ENCODE data around the gene NFATC1. TPM values are rescaled to one million over a fixed set of nuclear protein-coding genes. Genes with fewer than 3 reads are reported as not detected.

The NFATC1 gene
- total and polyA plus RNA-seq, 2 experiments from 2014 or later = 7.5 to 9.8 TPM

DNA sequence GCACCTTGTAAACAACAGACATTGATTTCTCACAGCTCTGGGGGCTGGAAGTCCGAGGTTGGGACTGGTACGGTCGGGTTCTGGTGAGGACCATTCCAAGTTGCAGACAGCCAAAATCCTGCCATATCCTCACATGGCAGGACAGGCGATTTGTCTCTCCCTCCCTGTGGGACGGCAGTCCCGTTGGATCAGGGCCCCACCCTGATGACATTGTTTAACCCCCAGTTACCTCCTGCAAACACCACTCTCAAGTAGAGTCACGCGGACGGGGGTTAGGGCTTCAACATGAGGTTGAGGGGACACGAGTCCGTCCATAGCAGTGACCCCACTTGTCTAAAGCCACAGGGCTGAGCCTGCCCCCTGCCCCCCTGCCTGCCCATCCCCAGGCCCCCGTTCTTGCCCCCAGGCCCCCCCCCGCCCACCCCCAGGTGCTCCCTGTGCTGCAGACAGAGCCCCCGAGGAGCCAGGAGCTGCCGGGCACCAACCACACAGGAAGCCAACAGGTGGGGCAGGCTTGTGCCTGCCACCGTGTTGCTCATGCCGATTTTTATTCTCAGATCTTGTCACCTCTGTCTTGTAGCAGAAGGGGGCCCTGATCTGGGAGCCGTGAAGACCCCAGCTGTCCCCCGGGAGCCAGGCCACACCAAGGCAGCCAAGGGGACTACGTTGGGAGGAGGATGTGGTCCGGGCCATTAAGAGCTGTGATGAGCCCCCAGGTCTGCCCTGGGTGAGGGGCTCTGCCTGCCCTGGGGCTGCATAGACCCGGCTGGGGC, 82.2 kb downstream of the NFATC1 start:
- Histone ChIP-seq H3K4me3 (no peak overlapping the region), H2AFZ (no peak overlapping the region), H3K9me3 (ENCODE audit: low read depth) (no peaks in the 10 kb centered on the region), H3K27me3 (replicated peaks; ENCODE audit: insufficient read depth) (no peaks in the 10 kb centered on the region), H3K27ac (no peak overlapping the region), H3K4me2 (ENCODE audit: unreplicated experiment) (no peak overlapping the region), H3K4me1 (ENCODE audit: insufficient read depth) (no peaks in the 10 kb centered on the region), H3K9me2 (ENCODE audit: insufficient read depth) (no peaks in the 10 kb centered on the region), H3K9ac (no peak overlapping the region), H3F3A (ENCODE audit: insufficient read depth) (no peaks in the 10 kb centered on the region), H3K36me3 (ENCODE audit: low read depth) (no peaks in the 10 kb centered on the region), H3K79me2 (ENCODE audit: insufficient read depth) (no peaks in the 10 kb centered on the region), H4K20me1 (ENCODE audit: insufficient read depth) (no peaks in the 10 kb centered on the region)
- in situ Hi-C loops (cut with MboI) = no loop called here
- WGBS, 2 experiments (ENCODE audit: low coverage in 1 of 2, low lambda C conversion rate in 2 of 2, missing lambda C conversion rate in 2 of 2) = 77 to 79% methylated on average over 22 of the region's 22 CpGs
- no peak for TF ChIP-seq EZH2phosphoT487 (IDR thresholded peaks at IDR 0.05; ENCODE audit: insufficient read depth, low read depth)
- TF ChIP-seq EZH2 (IDR thresholded peaks at IDR 0.05; ENCODE audit: insufficient read depth, poor library complexity, severe bottlenecking) = no peak
- no peak for DNase-seq

DNA sequence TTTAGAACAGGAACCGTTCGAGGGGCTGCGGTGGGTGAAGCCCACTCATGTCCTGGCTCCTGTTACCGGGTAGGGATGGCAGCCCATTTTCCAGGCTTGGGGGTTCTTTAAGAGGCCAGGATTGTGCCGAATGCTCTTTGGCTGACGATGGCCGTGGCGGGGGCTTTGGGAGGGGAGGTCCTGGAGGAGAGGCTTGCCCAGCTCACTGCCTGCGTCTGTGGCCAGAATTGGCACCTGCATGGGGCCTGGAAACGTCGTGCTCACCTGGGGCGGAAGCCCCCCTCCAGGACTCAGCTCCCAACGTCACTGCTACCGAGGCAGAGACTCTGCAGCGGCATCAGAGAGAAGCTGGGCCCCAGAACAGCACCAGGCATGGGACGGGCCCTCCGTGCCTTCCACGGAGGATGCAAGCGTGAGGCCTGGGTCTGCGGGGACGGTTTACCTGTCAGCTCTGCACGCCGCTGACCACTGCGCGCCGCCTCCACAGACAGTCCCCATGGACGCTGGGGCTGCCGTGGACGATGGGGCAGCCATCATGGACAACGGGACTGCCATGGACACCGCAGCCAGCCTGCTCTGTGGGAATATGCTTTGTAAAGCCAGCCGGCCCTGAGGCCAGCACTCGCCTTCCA, 82.9 kb downstream of the NFATC1 start:
- Histone ChIP-seq H4K20me1 (ENCODE audit: insufficient read depth) (no peaks in the 10 kb centered on the region), H3F3A (ENCODE audit: insufficient read depth) (no peaks in the 10 kb centered on the region), H2AFZ (no peak overlapping the region), H3K27ac (no peak overlapping the region), H3K36me3 (ENCODE audit: low read depth) (no peaks in the 10 kb centered on the region), H3K4me2 (ENCODE audit: unreplicated experiment) (no peak overlapping the region), H3K9me2 (ENCODE audit: insufficient read depth) (no peaks in the 10 kb centered on the region), H3K27me3 (replicated peaks; ENCODE audit: insufficient read depth) (no peaks in the 10 kb centered on the region), H3K9ac (no peak overlapping the region), H3K4me3 (no peak overlapping the region), H3K79me2 (ENCODE audit: insufficient read depth) (no peaks in the 10 kb centered on the region), H3K9me3 (ENCODE audit: low read depth) (no peaks in the 10 kb centered on the region), H3K4me1 (ENCODE audit: insufficient read depth) (no peaks in the 10 kb centered on the region)
- in situ Hi-C loops (cut with MboI) = no loop called here
- DNase-seq = no peak
- no peak for TF ChIP-seq EZH2 (IDR thresholded peaks at IDR 0.05; ENCODE audit: insufficient read depth, poor library complexity, severe bottlenecking)
- no peak for TF ChIP-seq EZH2phosphoT487 (IDR thresholded peaks at IDR 0.05; ENCODE audit: insufficient read depth, low read depth)
- WGBS, 2 experiments (ENCODE audit: low coverage in 1 of 2, low lambda C conversion rate in 2 of 2, missing lambda C conversion rate in 2 of 2) = 94 to 97% methylated on average over 32 to 33 of the region's 33 CpGs

DNA sequence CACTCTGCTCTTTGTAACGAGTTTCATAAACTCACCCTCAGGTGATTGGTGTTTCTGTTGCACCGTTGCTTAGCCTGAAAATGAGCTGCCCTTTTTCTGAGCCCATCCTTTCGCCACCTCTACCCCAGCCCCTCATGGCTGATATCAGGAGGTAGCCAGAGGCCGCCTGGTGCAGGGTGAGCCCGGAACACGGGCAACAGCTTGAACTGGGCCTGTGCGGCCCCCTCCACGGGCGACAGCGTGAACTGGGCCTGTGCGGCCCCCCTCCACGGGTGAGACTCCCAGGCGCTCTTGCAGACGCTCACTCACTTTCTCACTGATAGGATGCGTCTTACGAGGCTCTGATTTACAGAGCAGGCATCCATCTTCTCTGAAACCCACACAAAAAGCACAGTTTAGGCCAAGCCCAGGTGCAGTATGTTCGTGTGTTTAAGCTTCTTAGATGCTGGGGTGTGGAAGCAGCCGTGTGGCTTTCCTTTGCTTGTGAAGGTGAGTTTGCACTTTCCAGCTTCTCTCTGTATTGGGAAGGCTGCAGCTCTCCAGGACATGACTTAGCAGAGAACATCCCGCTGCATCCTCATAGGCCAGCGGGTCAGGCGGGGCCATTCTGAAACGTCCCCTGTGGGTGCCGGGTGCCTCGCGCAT, 83.5 kb downstream of the NFATC1 start:
- H3K4me3 ChIP-seq = no peak overlapping the region
- H3K4me1 ChIP-seq (ENCODE audit: insufficient read depth) = peaks cover under 1% of the 10 kb centered on the region; the same call in 1 of the 2 replicates
- TF ChIP-seq EZH2phosphoT487 (IDR thresholded peaks at IDR 0.05; ENCODE audit: insufficient read depth, low read depth) = no peak
- no peak for TF ChIP-seq EZH2 (IDR thresholded peaks at IDR 0.05; ENCODE audit: insufficient read depth, poor library complexity, severe bottlenecking)
- H3K27ac ChIP-seq = no peak overlapping the region
- no peak overlapping the region for H2AFZ ChIP-seq
- H3K9ac ChIP-seq = no peak overlapping the region
- no peaks in the 10 kb centered on the region for H3K9me3 ChIP-seq (ENCODE audit: low read depth)
- no peaks in the 10 kb centered on the region for H3K27me3 ChIP-seq (replicated peaks; ENCODE audit: insufficient read depth)
- H3K4me2 ChIP-seq (ENCODE audit: unreplicated experiment) = no peak overlapping the region
- 92 to 96% methylated on average over 24 to 25 of the region's 25 CpGs for WGBS, 2 experiments (ENCODE audit: low coverage in 1 of 2, low lambda C conversion rate in 2 of 2, missing lambda C conversion rate in 2 of 2)
- no peaks in the 10 kb centered on the region for H3K36me3 ChIP-seq (ENCODE audit: low read depth)
- DNase-seq = no peak
- no peaks in the 10 kb centered on the region for H3F3A ChIP-seq (ENCODE audit: insufficient read depth)
- H3K9me2 ChIP-seq (ENCODE audit: insufficient read depth) = no peaks in the 10 kb centered on the region
- in situ Hi-C loops (cut with MboI) = no loop called here
- H4K20me1 ChIP-seq (ENCODE audit: insufficient read depth) = no peaks in the 10 kb centered on the region
- no peaks in the 10 kb centered on the region for H3K79me2 ChIP-seq (ENCODE audit: insufficient read depth)

DNA sequence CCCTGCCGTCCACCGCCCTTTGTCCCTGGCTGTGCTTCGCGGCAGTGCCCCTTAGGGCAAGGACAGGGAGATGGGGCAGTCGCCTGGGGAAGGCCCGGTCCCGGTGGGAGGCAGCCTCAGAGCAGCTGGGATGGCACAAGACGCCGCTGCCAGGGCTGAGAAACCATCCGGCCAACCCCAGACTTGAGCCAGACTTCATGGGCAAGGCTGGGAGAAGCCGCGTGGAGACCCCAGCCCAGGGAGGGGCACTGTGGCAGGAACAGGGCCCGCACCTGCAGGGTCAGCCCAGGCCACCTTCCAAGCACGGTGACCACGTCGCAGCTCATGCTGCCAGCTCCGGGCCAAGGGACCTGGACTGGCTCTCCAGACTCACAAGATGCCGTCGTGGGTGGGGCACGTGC, 84.0 kb downstream of the NFATC1 start:
- H4K20me1 ChIP-seq (ENCODE audit: insufficient read depth) = no peaks in the 10 kb centered on the region
- H2AFZ ChIP-seq = no peak overlapping the region
- H3K27me3 ChIP-seq (replicated peaks; ENCODE audit: insufficient read depth) = no peaks in the 10 kb centered on the region
- WGBS, 2 experiments (ENCODE audit: low coverage in 1 of 2, low lambda C conversion rate in 2 of 2, missing lambda C conversion rate in 2 of 2) = 91 to 92% methylated on average over 20 of the region's 20 CpGs
- no peaks in the 10 kb centered on the region for H3F3A ChIP-seq (ENCODE audit: insufficient read depth)
- H3K27ac ChIP-seq = no peak overlapping the region
- H3K4me3 ChIP-seq = no peak overlapping the region
- no peaks in the 10 kb centered on the region for H3K79me2 ChIP-seq (ENCODE audit: insufficient read depth)
- peaks cover 6% of the 10 kb centered on the region for H3K4me1 ChIP-seq (ENCODE audit: insufficient read depth)
- no peak overlapping the region for H3K9ac ChIP-seq
- no peaks in the 10 kb centered on the region for H3K9me2 ChIP-seq (ENCODE audit: insufficient read depth)
- H3K4me2 ChIP-seq (ENCODE audit: unreplicated experiment) = no peak overlapping the region
- no peak for TF ChIP-seq EZH2phosphoT487 (IDR thresholded peaks at IDR 0.05; ENCODE audit: insufficient read depth, low read depth)
- no peak for TF ChIP-seq EZH2 (IDR thresholded peaks at IDR 0.05; ENCODE audit: insufficient read depth, poor library complexity, severe bottlenecking)
- no peak for DNase-seq
- H3K9me3 ChIP-seq (ENCODE audit: low read depth) = no peaks in the 10 kb centered on the region
- H3K36me3 ChIP-seq (ENCODE audit: low read depth) = no peaks in the 10 kb centered on the region
- in situ Hi-C loops (cut with MboI) = no loop called here
